ENCODE measurements around the gene CBR1. TPM values are rescaled to one million over a fixed set of nuclear protein-coding genes. Genes with fewer than 3 reads are reported as not detected.

CBR1 gene
- total and polyA plus RNA-seq, 2 of the 13 experiments (the other 11 are each of a cell fraction or from before 2014, with no cell fraction given) = 33.7 to 38.7 TPM

DNA sequence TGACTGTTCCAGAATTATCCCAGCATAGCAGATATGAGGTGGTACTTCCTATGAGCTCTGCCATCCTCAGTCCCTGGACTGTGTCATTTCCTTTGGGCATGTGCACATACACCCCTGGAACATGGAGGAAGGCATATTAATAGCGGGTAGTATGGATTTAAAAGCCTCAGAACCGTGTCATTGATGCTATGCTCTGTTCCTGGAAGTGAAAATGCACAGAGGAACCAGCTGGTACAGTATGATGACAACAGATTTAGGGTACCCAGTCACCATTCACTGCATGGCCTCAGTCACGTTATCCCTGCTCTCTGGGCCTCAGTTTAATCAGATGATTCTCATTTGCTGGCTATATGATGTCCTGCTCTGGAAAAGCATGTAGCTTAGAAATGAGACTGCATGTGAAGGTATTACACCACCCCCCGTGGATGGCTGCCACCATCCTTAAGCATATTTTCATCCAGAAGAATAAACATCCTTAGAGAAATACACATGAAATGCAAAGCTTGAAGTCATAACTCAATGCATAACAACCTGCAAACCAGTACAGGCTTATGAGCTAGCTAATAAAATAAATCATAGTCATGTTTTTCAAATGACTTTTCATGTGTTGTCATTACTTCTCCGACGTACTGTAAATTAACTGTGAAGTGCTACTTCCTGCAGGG, 47.3 kb upstream of the CBR1 start:
- in situ Hi-C loops (cut with HindIII; ENCODE audit: extremely low pct_ligation_motif_present, low pct_unique_long_range_greater_than_20kb) (no loop called here), intact Hi-C loops (cut with micrococcal nuclease; ENCODE audit: unreplicated experiment) (loop anchor here (10.0 kb wide), 1 partner anchor 1138 kb away; no protein-coding TSS in a partner anchor)
- Histone ChIP-seq H2AFZ (ENCODE audit: low read length) (no peak overlapping the region), H3K79me2 (ENCODE audit: insufficient read depth, low read length) (no peaks in the 10 kb centered on the region), H3K9me3 (ENCODE audit: low read length) (no peaks in the 10 kb centered on the region), H3K4me2 (ENCODE audit: low read depth, low read length) (no peak overlapping the region), H3K27ac (ENCODE audit: extremely low read length, insufficient read depth, low read length) (no peak overlapping the region), H3K4me3 (replicated peaks in 1 of 3; ENCODE audit: insufficient read depth in 1 of 3, low read depth in 2 of 3, low read length in 3 of 3) (no peak overlapping the region), H3K27me3 (ENCODE audit: control insufficient read depth in 1 of 2, insufficient read depth in 2 of 2, low read length in 2 of 2) (peaks cover 0 to 2% of the 10 kb centered on the region in 2 experiments; a peak in 2 of 5 replicates), H3K4me1 (ENCODE audit: insufficient read depth, low read length) (no peaks in the 10 kb centered on the region), H3K9ac (ENCODE audit: insufficient read depth, low read depth, low read length) (no peak overlapping the region), H4K20me1 (ENCODE audit: insufficient read depth, low read length) (no peaks in the 10 kb centered on the region), H3K36me3 (replicated peaks in 1 of 2; ENCODE audit: control insufficient read depth in 1 of 2, insufficient read depth in 2 of 2, low read length in 2 of 2) (no peaks in the 10 kb centered on the region)
- no peak for FAIRE-seq
- DNase-seq (ENCODE audit: low spot score) = no peak
- WGBS (ENCODE audit: low lambda C conversion rate) = 56% methylated on average over 5 of the region's 6 CpGs
- no peak for TF ChIP-seq MTA1 (CRISPR knock-in tag; IDR thresholded peaks at IDR 0.05; ENCODE audit: borderline replicate concordance)
- TF ChIP-seq U2AF1 (optimal IDR thresholded peaks at IDR 0.05; ENCODE audit: low read depth, low read length) = no peak
- no peak for TF ChIP-seq RCOR2 (CRISPR knock-in tag; IDR thresholded peaks at IDR 0.05)
- TF ChIP-seq ZNF652 (CRISPR knock-in tag; IDR thresholded peaks at IDR 0.05; ENCODE audit: borderline replicate concordance, low read depth) = no peak
- TF ChIP-seq ZBTB38 (CRISPR knock-in tag; IDR thresholded peaks at IDR 0.05) = no peak
- TF ChIP-seq ZNF230 (CRISPR knock-in tag; IDR thresholded peaks at IDR 0.05) = no peak
- no peak for TF ChIP-seq BRD4 (CRISPR knock-in tag; IDR thresholded peaks at IDR 0.05)
- no peak for TF ChIP-seq IRF2 (CRISPR knock-in tag; IDR thresholded peaks at IDR 0.05)
- TF ChIP-seq ZMAT3 (CRISPR knock-in tag; conservative IDR thresholded peaks at IDR 0.05) = no peak
- no peak for TF ChIP-seq ZNF350 (CRISPR knock-in tag; IDR thresholded peaks at IDR 0.05; ENCODE audit: borderline replicate concordance, low read depth)
- no peak for TF ChIP-seq ZSCAN9 (CRISPR knock-in tag; IDR thresholded peaks at IDR 0.05; ENCODE audit: borderline replicate concordance)
- no peak for TF ChIP-seq AHR (CRISPR knock-in tag; IDR thresholded peaks at IDR 0.05)
- no peak for TF ChIP-seq ZNF816 (CRISPR knock-in tag; IDR thresholded peaks at IDR 0.05; ENCODE audit: borderline replicate concordance)
- TF ChIP-seq E2F5 (CRISPR knock-in tag; conservative IDR thresholded peaks at IDR 0.05) = no peak
- no peak for TF ChIP-seq CCAR2 (optimal IDR thresholded peaks at IDR 0.05; ENCODE audit: low read depth, low read length)
- TF ChIP-seq, protein P1, sequence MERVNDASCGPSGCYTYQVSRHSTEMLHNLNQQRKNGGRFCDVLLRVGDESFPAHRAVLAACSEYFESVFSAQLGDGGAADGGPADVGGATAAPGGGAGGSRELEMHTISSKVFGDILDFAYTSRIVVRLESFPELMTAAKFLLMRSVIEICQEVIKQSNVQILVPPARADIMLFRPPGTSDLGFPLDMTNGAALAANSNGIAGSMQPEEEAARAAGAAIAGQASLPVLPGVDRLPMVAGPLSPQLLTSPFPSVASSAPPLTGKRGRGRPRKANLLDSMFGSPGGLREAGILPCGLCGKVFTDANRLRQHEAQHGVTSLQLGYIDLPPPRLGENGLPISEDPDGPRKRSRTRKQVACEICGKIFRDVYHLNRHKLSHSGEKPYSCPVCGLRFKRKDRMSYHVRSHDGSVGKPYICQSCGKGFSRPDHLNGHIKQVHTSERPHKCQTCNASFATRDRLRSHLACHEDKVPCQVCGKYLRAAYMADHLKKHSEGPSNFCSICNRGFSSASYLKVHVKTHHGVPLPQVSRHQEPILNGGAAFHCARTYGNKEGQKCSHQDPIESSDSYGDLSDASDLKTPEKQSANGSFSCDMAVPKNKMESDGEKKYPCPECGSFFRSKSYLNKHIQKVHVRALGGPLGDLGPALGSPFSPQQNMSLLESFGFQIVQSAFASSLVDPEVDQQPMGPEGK (CRISPR knock-in tag; IDR thresholded peaks at IDR 0.05) = no peak
- no peak for ATAC-seq
- BruUV-seq (replicated peaks) = no TSS peak
- CTCF ChIA-PET (ENCODE audit: low intra/inter-chr PET ratio, low total read pairs) = no interaction called here
- POLR2A ChIA-PET = no interaction called here
